ENCODE results near the gene SEC63.

DNA sequence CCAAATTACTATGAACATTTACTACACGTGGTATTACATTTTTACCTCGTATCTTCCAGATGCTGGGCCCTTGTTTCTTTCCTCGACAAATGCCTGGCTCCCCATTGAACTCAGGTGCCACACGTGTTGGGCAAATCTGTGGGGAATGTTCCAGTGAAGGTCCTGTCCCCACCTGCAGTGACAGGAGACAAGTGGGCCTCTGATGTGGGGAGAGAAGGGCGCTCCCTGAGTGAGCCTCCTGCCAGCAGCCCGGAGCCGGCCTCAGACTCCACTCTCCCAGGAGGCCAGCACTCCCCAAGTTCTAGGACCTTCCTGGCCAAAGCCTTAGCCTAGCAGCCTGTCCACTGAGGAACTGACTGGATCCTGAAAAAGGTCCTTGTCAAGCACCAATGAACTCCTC, 112.2 kb downstream of the SEC63 start:
- TF ChIP-seq, protein P1, sequence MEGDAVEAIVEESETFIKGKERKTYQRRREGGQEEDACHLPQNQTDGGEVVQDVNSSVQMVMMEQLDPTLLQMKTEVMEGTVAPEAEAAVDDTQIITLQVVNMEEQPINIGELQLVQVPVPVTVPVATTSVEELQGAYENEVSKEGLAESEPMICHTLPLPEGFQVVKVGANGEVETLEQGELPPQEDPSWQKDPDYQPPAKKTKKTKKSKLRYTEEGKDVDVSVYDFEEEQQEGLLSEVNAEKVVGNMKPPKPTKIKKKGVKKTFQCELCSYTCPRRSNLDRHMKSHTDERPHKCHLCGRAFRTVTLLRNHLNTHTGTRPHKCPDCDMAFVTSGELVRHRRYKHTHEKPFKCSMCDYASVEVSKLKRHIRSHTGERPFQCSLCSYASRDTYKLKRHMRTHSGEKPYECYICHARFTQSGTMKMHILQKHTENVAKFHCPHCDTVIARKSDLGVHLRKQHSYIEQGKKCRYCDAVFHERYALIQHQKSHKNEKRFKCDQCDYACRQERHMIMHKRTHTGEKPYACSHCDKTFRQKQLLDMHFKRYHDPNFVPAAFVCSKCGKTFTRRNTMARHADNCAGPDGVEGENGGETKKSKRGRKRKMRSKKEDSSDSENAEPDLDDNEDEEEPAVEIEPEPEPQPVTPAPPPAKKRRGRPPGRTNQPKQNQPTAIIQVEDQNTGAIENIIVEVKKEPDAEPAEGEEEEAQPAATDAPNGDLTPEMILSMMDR (IDR thresholded peaks at IDR 0.05): no peak
- no peak for TF ChIP-seq POLR2A (IDR thresholded peaks at IDR 0.05)

Data from upper lobe of left lung (tissue), 4 donors.